GM18517 (cell line): ENCODE measurements around the gene NEAT1.

ENCODE experiments used
- ATAC-seq: cut with Tn5 transposase; IDR thresholded peaks from one replicate; pipeline ENCODE4 v1.9.1; 2021; ENCODE audit warnings: mild to moderate bottlenecking, moderate library complexity; ENCODE audit not compliant: unreplicated experiment

The NEAT1 gene

GRCh38 chr11:65389294-65389980 lies 33.2 kb upstream of the NEAT1 start:
- no peak for ATAC-seq

- ATAC-seq: no peak
These were observed 32.3 kb upstream of the NEAT1 start for GRCh38 chr11:65390099-65390941.

- ATAC-seq: no peak
These were observed 31.6 kb upstream of the NEAT1 start for GRCh38 chr11:65390996-65391395.

GRCh38 chr11:65392186-65392829 lies 30.3 kb upstream of the NEAT1 start:
- no peak for ATAC-seq

- no peak for ATAC-seq
These were observed 29.7 kb upstream of the NEAT1 start for GRCh38 chr11:65392899-65393298.

GRCh38 chr11:65393513-65394079 lies 29.0 kb upstream of the NEAT1 start:
- no peak for ATAC-seq

GRCh38 chr11:65394125-65394536 lies 28.5 kb upstream of the NEAT1 start:
- no peak for ATAC-seq

GRCh38 chr11:65395961-65396530 lies 26.6 kb upstream of the NEAT1 start:
- no peak for ATAC-seq

GRCh38 chr11:65396769-65397745 lies 25.5 kb upstream of the NEAT1 start:
- ATAC-seq: no peak

GRCh38 chr11:65398362-65398910 lies 24.2 kb upstream of the NEAT1 start:
- ATAC-seq: no peak

- ATAC-seq: no peak
These were observed 23.3 kb upstream of the NEAT1 start for GRCh38 chr11:65399249-65399648.

- no peak for ATAC-seq
These were observed 22.8 kb upstream of the NEAT1 start for GRCh38 chr11:65399845-65400244.

GRCh38 chr11:65400307-65401072 lies 22.1 kb upstream of the NEAT1 start:
- ATAC-seq: no peak

GRCh38 chr11:65401073-65401802 lies 21.4 kb upstream of the NEAT1 start:
- no peak for ATAC-seq

- ATAC-seq: no peak
These were observed 20.8 kb upstream of the NEAT1 start for GRCh38 chr11:65401803-65402248.

GRCh38 chr11:65402790-65403189 lies 19.8 kb upstream of the NEAT1 start:
- ATAC-seq: no peak

GRCh38 chr11:65403607-65404121 lies 18.9 kb upstream of the NEAT1 start:
- ATAC-seq: no peak

GRCh38 chr11:65404210-65404609 lies 18.4 kb upstream of the NEAT1 start:
- no peak for ATAC-seq
